Panc1 (cell line): ENCODE results near the gene LRATD1. TPM values are rescaled to one million over a fixed set of nuclear protein-coding genes. Genes with fewer than 3 reads are reported as not detected.

ENCODE experiments used
- ATAC-seq: fragments of 200-7000 bp; cut with Tn5 transposase; 2 replicates; pipeline ENCODE4 v1.9.1; 2020; ENCODE audit warnings: mild to moderate bottlenecking, moderate library complexity
- BruUV-seq: library from RNA; stranded (reverse); fragments of 400-500 nt; replicated peaks from 2 replicates; lab custom pipeline; 2021; lab: Mats Ljungman, UMichigan
- CTCF ChIA-PET: fragments of 300-600 bp; sonication (Branson Sonifier 250); formaldehyde crosslinking; loops from one replicate; lab custom pipeline; 2022; ENCODE audit warnings: antibody characterized with exemption; lab: Charles Lee
- POLR2A ChIA-PET: fragments of 300-600 bp; sonication (Branson Sonifier 250); formaldehyde crosslinking; loops from one replicate; lab custom pipeline; 2022; ENCODE audit warnings: antibody characterized with exemption; lab: Charles Lee
- DNase-seq: peaks from one replicate; pipeline ENCODE4 v3.0.0-alpha.2; 2010; ENCODE audit warnings: low read depth, low spot score
- H3K27ac ChIP-seq: 2 replicates; pipeline ENCODE4 v1.5.1; 2011; ENCODE audit warnings: mild to moderate bottlenecking, low read length, inconsistent platforms
- H3K27me3 ChIP-seq: fragments of 200-500 bp; sonication (Bioruptor generic); 2 replicates; pipeline ENCODE4 v1.6.0; 2014; ENCODE audit warnings: low read length, inconsistent platforms; ENCODE audit not compliant: control insufficient read depth, insufficient read depth
- H3K36me3 ChIP-seq: fragments of 200-500 bp; sonication (Bioruptor generic); 2 replicates; pipeline ENCODE4 v1.5.1; 2014; ENCODE audit warnings: inconsistent platforms, mild to moderate bottlenecking, low read length, moderate library complexity; ENCODE audit not compliant: control insufficient read depth, insufficient read depth
- H3K4me1 ChIP-seq: 2 replicates; pipeline ENCODE4 v1.5.1; 2011; ENCODE audit warnings: inconsistent platforms, mild to moderate bottlenecking, low read length, moderate library complexity; ENCODE audit not compliant: control insufficient read depth, insufficient read depth
- H3K4me3 ChIP-seq, 2 experiments: 2 replicates each; pipeline ENCODE4 v1.5.1; 2011 to 2012; ENCODE audit warnings: low read depth in 2 of 2, low read length in 2 of 2, mild to moderate bottlenecking in 2 of 2, inconsistent platforms in 1 of 2, moderate library complexity in 1 of 2
- H3K9me3 ChIP-seq: fragments of 200-500 bp; sonication (Bioruptor generic); 2 replicates; pipeline ENCODE4 v1.5.1; 2014; ENCODE audit warnings: low read depth, mild to moderate bottlenecking, inconsistent platforms, low read length, moderate library complexity; ENCODE audit not compliant: control insufficient read depth, insufficient read depth
- CTCF ChIP-seq: fragments of 450-650 bp; IDR thresholded peaks from 2 replicates; pipeline ENCODE4 v1.5.1; 2017; ENCODE audit warnings: mild to moderate bottlenecking
- POLR2AphosphoS5 ChIP-seq: IDR thresholded peaks from 2 replicates; pipeline ENCODE4 v1.6.1; 2012; ENCODE audit warnings: mild to moderate bottlenecking, low read depth, low read length, moderate library complexity
- REST ChIP-seq, 2 experiments: IDR thresholded peaks; 2 replicates each; pipeline ENCODE4 v1.6.1; 2011 to 2012; ENCODE audit warnings: low read depth in 2 of 2, control low read depth in 1 of 2, low read length in 1 of 2, mild to moderate bottlenecking in 1 of 2, moderate library complexity in 1 of 2; ENCODE audit not compliant: insufficient read depth in 1 of 2
- SIN3A ChIP-seq: IDR thresholded peaks from 2 replicates; pipeline ENCODE4 v1.6.1; 2012; ENCODE audit warnings: low read depth, mild to moderate bottlenecking, low read length, moderate library complexity, borderline replicate concordance; ENCODE audit not compliant: insufficient read depth
- TCF7L2 ChIP-seq: IDR thresholded peaks from 2 replicates; pipeline ENCODE4 v1.6.1; 2011; ENCODE audit warnings: mild to moderate bottlenecking, low read depth, low read length, inconsistent platforms
- in situ Hi-C: cut with HindIII; loops from 2 replicates; pipeline ENCODE4 v1.10.0; 2016; ENCODE audit warnings: low sequenced_read_pairs, low pct_unique_long_range_greater_than_20kb
- intact Hi-C: fragments of 100-400 bp; cut with micrococcal nuclease; formaldehyde crosslinking; loops from one replicate; pipeline ENCODE4 v1.10.0; 2022; ENCODE audit not compliant: unreplicated experiment
- total RNA-seq: library from RNA; stranded (reverse); gene quantifications from one replicate; pipeline ENCODE4 v1.2.1, GENCODE V29; 2021; ENCODE audit not compliant: unreplicated experiment

Gene LRATD1
- total RNA-seq, 1 experiment from 2014 or later = 0.05 TPM

GRCh38 chr2:14675489-14675888 lies 43.0 kb downstream of the LRATD1 start:
- Histone ChIP-seq H3K27me3 (no peaks in the 10 kb centered on the region), H3K4me1 (no peaks in the 10 kb centered on the region), H3K9me3 (no peaks in the 10 kb centered on the region), H3K27ac (no peak overlapping the region), H3K36me3 (no peaks in the 10 kb centered on the region), H3K4me3 (no peak overlapping the region)
- ChIA-PET POLR2A (no interaction called here), CTCF (no interaction called here)
- DNase-seq (no peak), ATAC-seq (no peak)
- no peak for TF ChIP-seq POLR2AphosphoS5
- TF ChIP-seq SIN3A = no peak
- TF ChIP-seq TCF7L2 = no peak
- no peak for TF ChIP-seq CTCF
- TF ChIP-seq REST (IDR thresholded peaks at IDR 0.05; ENCODE audit: insufficient read depth in 1 of 2, low read depth in 2 of 2, low read length in 1 of 2) = no peak
- in situ Hi-C loops = no loop called here
- intact Hi-C loops = no loop called here
- BruUV-seq = no TSS peak

GRCh38 chr2:14676371-14676770 lies 43.9 kb downstream of the LRATD1 start:
- Histone ChIP-seq H3K27ac (no peak overlapping the region), H3K4me1 (no peaks in the 10 kb centered on the region), H3K36me3 (no peaks in the 10 kb centered on the region), H3K27me3 (no peaks in the 10 kb centered on the region), H3K4me3 (no peak overlapping the region), H3K9me3 (no peaks in the 10 kb centered on the region)
- DNase-seq (no peak), ATAC-seq (no peak)
- in situ Hi-C loops (no loop called here), intact Hi-C loops (no loop called here)
- no TSS peak for BruUV-seq
- ChIA-PET POLR2A (no interaction called here), CTCF (no interaction called here)
- TF ChIP-seq TCF7L2 (no peak), CTCF (no peak), REST (IDR thresholded peaks at IDR 0.05; ENCODE audit: insufficient read depth in 1 of 2, low read depth in 2 of 2, low read length in 1 of 2) (no peak), POLR2AphosphoS5 (no peak), SIN3A (no peak)
